C1 segment of cervical spinal cord (tissue), 14 donors: Measurements from ENCODE around the gene MCAT.

Experiments used
- DNase-seq, 14 donors: peaks; one replicate each; lab custom pipeline; 2025; lab: John Stamatoyannopoulos, UW

Gene MCAT

GRCh38 chr22:43173566-43173965 is 30.4 kb upstream of the MCAT start:
- DNase-seq: no peak

GRCh38 chr22:43172191-43172590 is 29.0 kb upstream of the MCAT start:
- DNase-seq: no peak

- DNase-seq: no peak
These were observed 28.4 kb upstream of the MCAT start for GRCh38 chr22:43171607-43172006.

- DNase-seq: no peak
These were observed 27.9 kb upstream of the MCAT start for GRCh38 chr22:43171019-43171491.

GRCh38 chr22:43170131-43170480 is 26.9 kb upstream of the MCAT start:
- no peak for DNase-seq

- no peak for DNase-seq
These were observed 26.3 kb upstream of the MCAT start for GRCh38 chr22:43169310-43170130.

- no peak for DNase-seq
These were observed 25.5 kb upstream of the MCAT start for GRCh38 chr22:43168471-43169309.

- DNase-seq: no peak
These were observed 23.9 kb upstream of the MCAT start for GRCh38 chr22:43167001-43167589.

- no peak for DNase-seq
These were observed 23.1 kb upstream of the MCAT start for GRCh38 chr22:43166132-43166930.

- DNase-seq: peak in 1 of 14 donors; percentile 7
These were observed 21.4 kb upstream of the MCAT start for GRCh38 chr22:43164636-43165035.

- DNase-seq: no peak
These were observed 20.1 kb upstream of the MCAT start for GRCh38 chr22:43163241-43163795.

- DNase-seq: no peak
These were observed 19.4 kb upstream of the MCAT start for GRCh38 chr22:43162412-43163150.

- DNase-seq: no peak
These were observed 17.4 kb upstream of the MCAT start for GRCh38 chr22:43160497-43161126.

- no peak for DNase-seq
These were observed 16.4 kb upstream of the MCAT start for GRCh38 chr22:43159484-43160178.

GRCh38 chr22:43158778-43159483 is 15.7 kb upstream of the MCAT start:
- DNase-seq: no peak

GRCh38 chr22:43157874-43158546 is 14.8 kb upstream of the MCAT start:
- DNase-seq: no peak

- DNase-seq: no peak
These were observed 13.2 kb upstream of the MCAT start for GRCh38 chr22:43156413-43156812.

GRCh38 chr22:43155789-43156188 is 12.6 kb upstream of the MCAT start:
- no peak for DNase-seq
